ENCODE measurements around the gene ANO6.

GRCh38 chr12:45232146-45232755 is 16.4 kb downstream of the ANO6 start:
- no peak for TF ChIP-seq POLR2A (IDR thresholded peaks at IDR 0.05)
- TF ChIP-seq CTCF (IDR thresholded peaks at IDR 0.05), result no peak
